IgD-negative memory B cell (primary cell): ENCODE results near the gene WDR48. TPM values are rescaled to one million over a fixed set of nuclear protein-coding genes. Genes with fewer than 3 reads are reported as not detected.

ENCODE experiments used
- H3K27ac Mint-ChIP-seq, 3 donors: one replicate each; pipeline ENCODE4 v1.8.0; 2020 to 2022; ENCODE audit warnings: mild to moderate bottlenecking in 3 of 3, mixed read lengths in 3 of 3, moderate library complexity in 1 of 3
- H3K27me3 Mint-ChIP-seq: one replicate; pipeline ENCODE4 v1.8.0; 2021; ENCODE audit warnings: mixed read lengths
- H3K36me3 Mint-ChIP-seq: one replicate; pipeline ENCODE4 v1.8.0; 2020; ENCODE audit warnings: mild to moderate bottlenecking, mixed read lengths
- H3K4me1 Mint-ChIP-seq, 3 donors: one replicate each; pipeline ENCODE4 v1.8.0; 2020 to 2022; ENCODE audit warnings: mixed read lengths in 3 of 3, mild to moderate bottlenecking in 1 of 3
- H3K4me3 Mint-ChIP-seq, 4 donors: one replicate each; pipeline ENCODE4 v1.8.0; 2020 to 2022; ENCODE audit warnings: mild to moderate bottlenecking in 4 of 4, mixed read lengths in 4 of 4, moderate library complexity in 3 of 4
- H3K9me3 Mint-ChIP-seq, 3 donors: one replicate each; pipeline ENCODE4 v1.8.0; 2020 to 2021; ENCODE audit warnings: mixed read lengths in 3 of 3, mild to moderate bottlenecking in 1 of 3
- polyA plus RNA-seq: library from polyadenylated mRNA; unstranded; fragments of 300-500 nt; fragmentation: Illumina TruSeq; gene quantifications from one replicate; pipeline ENCODE4 v1.2.3, GENCODE V29; 2021

Gene WDR48
- polyA plus RNA-seq, 1 donor from 2014 or later, result 40.5 TPM

GRCh38 chr3:39130693-39131265 is 79.0 kb downstream of the WDR48 start:
- Mint-ChIP-seq H3K36me3 (peaks cover 9% of the 10 kb centered on the region), H3K4me3 (no peak overlapping the region), H3K27me3 (no peaks in the 10 kb centered on the region), H3K27ac (peak overlapping the region in 1 of 3 donors; percentile 59), H3K9me3 (no peaks in the 10 kb centered on the region), H3K4me1 (peaks cover 25 to 31% (median 28%) of the 10 kb centered on the region in 3 donors)

- Mint-ChIP-seq H3K36me3 (peaks cover 9% of the 10 kb centered on the region), H3K27ac (peak overlapping the region in 1 of 3 donors; percentile 35), H3K27me3 (no peaks in the 10 kb centered on the region), H3K4me3 (no peak overlapping the region), H3K4me1 (peaks cover 11 to 16% (median 16%) of the 10 kb centered on the region in 3 donors), H3K9me3 (no peaks in the 10 kb centered on the region)
These were observed 80.6 kb downstream of the WDR48 start for GRCh38 chr3:39132096-39133092.

- Mint-ChIP-seq H3K27ac (peak overlapping the region in 1 of 3 donors; percentile 43), H3K4me3 (no peak overlapping the region), H3K36me3 (peaks cover 9% of the 10 kb centered on the region), H3K4me1 (peaks cover 4 to 14% (median 10%) of the 10 kb centered on the region in 3 donors), H3K9me3 (no peaks in the 10 kb centered on the region), H3K27me3 (no peaks in the 10 kb centered on the region)
These were observed 81.3 kb downstream of the WDR48 start for GRCh38 chr3:39133093-39133490.

GRCh38 chr3:39133822-39134221 is 82.0 kb downstream of the WDR48 start:
- peaks cover 2 to 9% (median 7%) of the 10 kb centered on the region in 3 donors for H3K4me1 Mint-ChIP-seq
- H3K9me3 Mint-ChIP-seq, result no peaks in the 10 kb centered on the region
- H3K4me3 Mint-ChIP-seq, result no peak overlapping the region
- peak overlapping the region in 1 of 3 donors; percentile 43 for H3K27ac Mint-ChIP-seq
- H3K36me3 Mint-ChIP-seq, result peaks cover 11% of the 10 kb centered on the region
- no peaks in the 10 kb centered on the region for H3K27me3 Mint-ChIP-seq

- H3K4me1 Mint-ChIP-seq, result peaks cover 0 to 9% (median 8%) of the 10 kb centered on the region in 3 donors
- H3K27me3 Mint-ChIP-seq, result no peaks in the 10 kb centered on the region
- H3K27ac Mint-ChIP-seq, result no peak overlapping the region
- H3K4me3 Mint-ChIP-seq, result no peak overlapping the region
- peaks cover 11% of the 10 kb centered on the region for H3K36me3 Mint-ChIP-seq
- H3K9me3 Mint-ChIP-seq, result no peaks in the 10 kb centered on the region
These were observed 82.5 kb downstream of the WDR48 start for GRCh38 chr3:39134305-39134704.

- Mint-ChIP-seq H3K9me3 (no peaks in the 10 kb centered on the region), H3K4me1 (peaks cover 0 to 9% (median 8%) of the 10 kb centered on the region in 3 donors), H3K36me3 (peaks cover 11% of the 10 kb centered on the region), H3K4me3 (no peak overlapping the region), H3K27me3 (no peaks in the 10 kb centered on the region), H3K27ac (peak overlapping the region in 2 of 3 donors; percentile 19 to 47)
These were observed 83.5 kb downstream of the WDR48 start for GRCh38 chr3:39135170-39135805.

GRCh38 chr3:39136533-39137434 is 85.0 kb downstream of the WDR48 start:
- Mint-ChIP-seq H3K27me3 (no peaks in the 10 kb centered on the region), H3K36me3 (peaks cover 8% of the 10 kb centered on the region), H3K4me3 (peak overlapping the region in 1 of 4 donors; percentile 13), H3K27ac (no peak overlapping the region), H3K9me3 (no peaks in the 10 kb centered on the region), H3K4me1 (peaks cover 13 to 21% (median 15%) of the 10 kb centered on the region in 3 donors)

- Mint-ChIP-seq H3K4me1 (peaks cover 17 to 23% (median 18%) of the 10 kb centered on the region in 3 donors), H3K36me3 (peaks cover 8% of the 10 kb centered on the region), H3K27ac (peak overlapping the region in 2 of 3 donors; percentile 35 to 47), H3K4me3 (no peak overlapping the region), H3K9me3 (no peaks in the 10 kb centered on the region), H3K27me3 (no peaks in the 10 kb centered on the region)
These were observed 85.7 kb downstream of the WDR48 start for GRCh38 chr3:39137435-39137936.

- H3K9me3 Mint-ChIP-seq, result no peaks in the 10 kb centered on the region
- H3K27me3 Mint-ChIP-seq, result no peaks in the 10 kb centered on the region
- peak overlapping the region in 1 of 4 donors; percentile 29 for H3K4me3 Mint-ChIP-seq
- peak overlapping the region; percentile 35 to 80 (median 61) for H3K27ac Mint-ChIP-seq
- H3K36me3 Mint-ChIP-seq, result peaks cover 8% of the 10 kb centered on the region
- H3K4me1 Mint-ChIP-seq, result peaks cover 22 to 26% (median 23%) of the 10 kb centered on the region in 3 donors
These were observed 86.4 kb downstream of the WDR48 start for GRCh38 chr3:39137991-39138803.

- Mint-ChIP-seq H3K4me3 (peak overlapping the region in 1 of 4 donors; percentile 29), H3K36me3 (peaks cover 6% of the 10 kb centered on the region), H3K27ac (peak overlapping the region in 2 of 3 donors; percentile 61 to 80), H3K9me3 (no peaks in the 10 kb centered on the region), H3K27me3 (no peaks in the 10 kb centered on the region), H3K4me1 (peaks cover 23 to 28% (median 24%) of the 10 kb centered on the region in 3 donors)
These were observed 87.1 kb downstream of the WDR48 start for GRCh38 chr3:39138804-39139415.

- Mint-ChIP-seq H3K27ac (peak overlapping the region in 1 of 3 donors; percentile 80), H3K9me3 (no peaks in the 10 kb centered on the region), H3K36me3 (peaks cover 5% of the 10 kb centered on the region), H3K4me3 (no peak overlapping the region), H3K27me3 (no peaks in the 10 kb centered on the region), H3K4me1 (peaks cover 23 to 29% (median 25%) of the 10 kb centered on the region in 3 donors)
These were observed 87.6 kb downstream of the WDR48 start for GRCh38 chr3:39139442-39139841.

GRCh38 chr3:39140341-39140971 is 88.6 kb downstream of the WDR48 start:
- H3K4me1 Mint-ChIP-seq, result peaks cover 23 to 30% (median 27%) of the 10 kb centered on the region in 3 donors
- no peaks in the 10 kb centered on the region for H3K9me3 Mint-ChIP-seq
- H3K4me3 Mint-ChIP-seq, result peak overlapping the region in 1 of 4 donors; percentile 22
- H3K27ac Mint-ChIP-seq, result peak overlapping the region; percentile 14 to 97 (median 69)
- H3K27me3 Mint-ChIP-seq, result no peaks in the 10 kb centered on the region
- H3K36me3 Mint-ChIP-seq, result peaks cover 5% of the 10 kb centered on the region
